ENCODE measurements around the gene NYAP1. TPM values are rescaled to one million over a fixed set of nuclear protein-coding genes. Genes with fewer than 3 reads are reported as not detected.

Gene NYAP1
- 1.6 and 2.3 TPM in 2 replicates for total RNA-seq

DNA sequence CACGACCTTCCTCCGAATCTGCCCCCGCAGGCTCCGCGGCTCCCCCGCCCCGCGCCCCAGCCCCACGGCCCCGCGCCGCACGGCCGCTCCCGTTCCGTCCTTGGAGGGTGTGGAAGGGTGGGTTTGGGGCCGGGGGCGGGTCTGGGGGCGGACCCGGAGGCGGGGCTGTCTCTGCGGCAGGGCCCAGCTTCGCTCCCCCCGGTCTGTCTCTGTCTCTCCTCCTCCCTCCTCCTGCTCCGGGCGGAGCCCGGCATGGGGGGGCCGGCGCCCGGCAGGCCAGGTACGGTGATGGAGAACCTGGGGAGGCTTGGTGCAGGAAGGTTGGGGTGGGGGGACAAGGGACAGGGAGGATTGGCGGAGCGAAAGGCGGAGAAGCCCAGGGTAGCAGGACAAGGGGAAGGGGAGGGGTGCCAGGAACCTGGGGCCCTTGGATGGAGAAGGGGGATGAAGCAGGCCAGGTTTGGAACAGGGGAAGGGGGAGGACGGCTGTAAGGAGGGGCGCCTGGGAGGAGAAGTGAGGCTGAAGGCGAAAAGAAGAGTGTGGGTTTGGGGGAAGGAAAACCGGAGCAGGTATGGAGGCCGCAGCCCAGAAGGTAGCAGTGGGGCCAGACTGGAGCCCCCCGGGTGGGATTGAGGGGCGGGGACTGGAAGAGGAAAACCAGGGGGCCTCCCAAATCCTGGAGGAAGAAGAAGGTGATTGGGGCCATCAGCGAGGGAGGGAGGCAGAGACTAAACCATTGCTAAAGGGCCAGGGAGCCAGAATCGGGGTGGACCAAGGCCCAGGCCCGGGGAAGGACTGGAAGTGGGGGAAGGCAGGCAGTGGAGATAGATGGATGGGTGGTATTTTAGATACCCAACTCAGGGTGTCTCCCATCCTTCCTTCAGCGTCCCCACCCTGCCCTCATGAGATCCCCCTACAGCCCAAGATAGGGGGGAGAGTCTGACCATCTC lies at the start of gene NYAP1:
TSS of gene NYAP1 (plus strand) at position 206 of the 951 bp plus-strand sequence. CDS start 1,385 bp downstream, outside the sequence.

DNA sequence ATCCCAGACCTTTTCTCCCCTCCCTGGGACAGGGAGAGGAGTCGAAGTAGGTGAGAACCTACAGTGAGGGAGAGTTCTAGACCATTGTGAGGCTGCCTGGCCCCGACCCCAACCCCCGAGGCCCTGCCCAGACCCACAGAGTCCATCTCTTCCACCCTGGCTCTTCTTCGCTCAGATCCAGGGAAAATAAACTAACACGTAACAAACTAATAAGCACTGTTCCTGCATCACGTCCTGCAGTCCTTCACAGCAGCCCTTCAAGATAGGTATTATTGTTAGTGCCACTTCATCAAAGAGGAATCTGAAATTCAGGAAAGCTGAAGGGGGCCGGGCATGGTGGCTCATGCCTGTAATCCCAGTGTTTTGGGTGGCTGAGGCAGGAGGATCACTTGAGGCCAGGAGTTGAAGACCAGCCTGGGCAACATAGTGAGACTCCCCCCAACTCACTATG lies 19.5 kb upstream of the NYAP1 start, which contains the start of gene SPACDR:
TSS of gene SPACDR (minus strand) at position 51 of the 451 bp plus-strand sequence. CDS start 235 bp downstream, outside the sequence.

GRCh38 chr7:100478958-100479660 lies 4.6 kb upstream of the NYAP1 start, which contains the start of gene TSC22D4:
Gene TSC22D4, minus strand, starts transcription at chr7:100479214. Its CDS starts 1,176 bp downstream, at chr7:100478038.

DNA sequence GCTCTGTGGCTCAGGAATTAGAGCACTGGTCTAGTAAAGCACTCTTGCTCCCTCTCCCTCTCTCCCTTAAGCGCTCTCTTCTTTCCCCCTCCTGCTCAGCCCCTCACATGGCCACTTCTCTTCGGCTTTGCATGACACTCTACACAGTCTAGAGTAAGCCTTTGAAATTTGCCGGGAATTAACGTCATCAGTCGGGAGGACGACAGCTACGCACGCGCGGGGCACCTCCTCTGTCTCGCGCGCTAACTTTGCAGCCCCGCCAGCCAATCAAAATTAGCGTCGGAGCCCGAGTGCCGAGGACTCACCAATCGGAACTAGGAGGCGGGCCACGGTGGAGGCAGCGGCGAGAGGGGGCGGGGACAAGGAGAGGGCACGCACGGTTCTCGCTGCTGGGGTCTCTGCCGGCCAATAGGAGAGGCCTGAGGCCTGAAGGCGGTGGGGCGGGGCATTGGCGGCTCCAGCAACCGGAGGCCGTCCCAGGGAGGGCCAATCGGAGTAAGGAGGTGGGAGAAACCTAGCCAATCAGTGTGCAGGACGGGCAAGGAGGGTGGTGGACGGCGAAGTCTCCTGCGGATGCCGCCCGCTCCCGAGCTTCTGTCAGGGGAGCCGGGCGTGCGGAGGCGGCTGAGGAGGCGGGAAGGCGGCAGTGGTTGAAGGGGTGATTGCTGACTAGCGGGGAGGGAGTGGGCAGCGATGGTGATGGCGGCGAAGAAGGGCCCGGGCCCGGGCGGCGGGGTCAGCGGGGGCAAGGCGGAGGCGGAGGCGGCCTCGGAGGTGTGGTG lies 55.1 kb downstream of the NYAP1 start, which contains the start of gene AGFG2:
TSS of gene AGFG2 (plus strand) at position 550 of the 782 bp plus-strand sequence. CDS start at position 694, 144 bp downstream.

Other genes starting within 250 kb of the NYAP1 start
- gene SPDYE3, start 176.2 kb upstream of the NYAP1 start, total RNA-seq, result not detected in 2 replicates
- gene PILRB, start 125.8 kb upstream of the NYAP1 start, total RNA-seq, result 9.4 and 14.3 TPM in 2 replicates
- 0.17 and 0.22 TPM in 2 replicates for gene PILRA, start 110.4 kb upstream of the NYAP1 start, total RNA-seq
- gene ZCWPW1, start 55.2 kb upstream of the NYAP1 start, total RNA-seq, result 1.1 and 1.2 TPM in 2 replicates
- gene MEPCE, start 54.1 kb upstream of the NYAP1 start, total RNA-seq, result 39.4 and 41.5 TPM in 2 replicates
- 10.5 and 12.4 TPM in 2 replicates for gene PPP1R35, start 47.4 kb upstream of the NYAP1 start, total RNA-seq
- gene SPACDR, start 19.7 kb upstream of the NYAP1 start, total RNA-seq, result 0.09 and 0.22 TPM in 2 replicates
- gene TSC22D4, start 4.7 kb upstream of the NYAP1 start, total RNA-seq, result 16.6 and 18.7 TPM in 2 replicates
- gene AGFG2, start 55.3 kb downstream of the NYAP1 start, total RNA-seq, result 26.7 and 49.5 TPM in 2 replicates
- gene SAP25, start 90.0 kb downstream of the NYAP1 start, total RNA-seq, result not detected in 2 replicates
- gene LRCH4, start 102.2 kb downstream of the NYAP1 start, total RNA-seq, result 4.4 and 5.5 TPM in 2 replicates
- 0.09 and 0.11 TPM in 2 replicates for gene FBXO24, start 102.4 kb downstream of the NYAP1 start, total RNA-seq
- 0.09 and 0.11 TPM in 2 replicates for gene PCOLCE, start 118.4 kb downstream of the NYAP1 start, total RNA-seq
- 5.4 and 6.4 TPM in 2 replicates for gene MOSPD3, start 128.6 kb downstream of the NYAP1 start, total RNA-seq
- 0.17 and 0.54 TPM in 2 replicates for gene TFR2, start 157.6 kb downstream of the NYAP1 start, total RNA-seq
- not detected in 2 replicates for gene ACTL6B, start 172.5 kb downstream of the NYAP1 start, total RNA-seq
- 53.7 and 59.7 TPM in 2 replicates for gene GNB2, start 189.8 kb downstream of the NYAP1 start, total RNA-seq
- 14.4 and 16.0 TPM in 2 replicates for gene GIGYF1, start 210.3 kb downstream of the NYAP1 start, total RNA-seq
- 21.2 and 24.1 TPM in 2 replicates for gene POP7, start 222.2 kb downstream of the NYAP1 start, total RNA-seq
- gene EPO, start 236.5 kb downstream of the NYAP1 start, total RNA-seq, result not detected in 2 replicates
- gene ZAN, start 249.7 kb downstream of the NYAP1 start, total RNA-seq, result not detected in 2 replicates